HG03521 (cell line): ENCODE measurements around the gene RNF17.

ENCODE experiments used
- ATAC-seq: cut with Tn5 transposase; IDR thresholded peaks from one replicate; pipeline ENCODE4 v1.9.1; 2021; ENCODE audit warnings: mild to moderate bottlenecking, moderate library complexity; ENCODE audit not compliant: unreplicated experiment

RNF17 gene

DNA sequence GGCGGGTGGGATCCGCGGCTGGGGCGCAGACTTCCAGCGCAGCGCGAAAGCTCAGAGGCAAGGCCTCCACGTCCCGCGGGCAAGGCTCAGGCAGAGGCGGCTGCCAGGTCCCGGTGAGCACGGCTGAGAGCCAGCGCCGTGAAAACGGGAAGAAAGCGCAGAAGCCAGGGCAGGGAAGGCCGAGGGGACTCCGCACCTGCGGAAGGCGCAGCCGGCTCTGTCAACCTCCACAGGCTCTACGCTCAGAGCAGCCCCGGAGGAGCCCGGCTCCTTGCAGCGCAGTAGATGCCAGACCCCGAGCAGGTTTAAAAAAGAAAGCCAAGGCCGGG, 131.0 kb downstream of the RNF17 start:
- no peak for ATAC-seq

DNA sequence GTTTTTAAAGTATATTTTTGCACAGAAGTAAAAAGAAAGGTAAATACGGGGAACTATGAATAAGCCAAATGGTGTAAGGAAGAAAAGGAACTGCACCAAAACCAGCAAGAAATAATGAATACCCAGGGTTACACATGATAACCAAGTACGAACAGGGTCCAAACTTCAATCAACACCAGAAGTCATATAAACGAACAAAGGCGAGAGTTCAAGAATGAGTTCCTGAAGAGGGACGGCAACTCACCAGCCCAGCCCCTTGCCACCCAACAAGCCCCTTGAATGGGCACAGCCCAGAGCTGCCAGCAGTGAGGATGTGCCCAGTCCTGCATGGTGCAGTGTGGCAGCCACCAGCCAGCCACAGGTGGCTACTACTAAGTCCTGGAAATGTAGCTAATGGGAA, 132.1 kb downstream of the RNF17 start:
- ATAC-seq = no peak

DNA sequence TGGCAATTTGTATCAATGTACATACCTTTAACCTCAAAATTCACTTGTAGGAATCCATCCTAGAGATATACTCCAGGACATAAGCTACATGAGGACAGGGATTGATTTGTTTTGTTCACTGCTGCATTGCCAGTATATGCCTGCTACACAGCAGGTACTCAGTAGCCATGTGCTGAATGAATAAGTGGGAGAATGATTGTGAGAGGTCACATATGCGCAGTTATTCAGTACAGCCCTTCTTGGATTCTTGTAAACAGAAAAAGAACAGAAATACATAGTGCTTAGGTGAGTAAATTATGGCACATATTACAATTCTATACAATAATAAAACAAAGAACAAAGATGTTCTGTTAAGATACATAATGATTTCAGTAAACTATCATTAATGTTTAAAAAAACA, 133.3 kb downstream of the RNF17 start:
- ATAC-seq = no peak

DNA sequence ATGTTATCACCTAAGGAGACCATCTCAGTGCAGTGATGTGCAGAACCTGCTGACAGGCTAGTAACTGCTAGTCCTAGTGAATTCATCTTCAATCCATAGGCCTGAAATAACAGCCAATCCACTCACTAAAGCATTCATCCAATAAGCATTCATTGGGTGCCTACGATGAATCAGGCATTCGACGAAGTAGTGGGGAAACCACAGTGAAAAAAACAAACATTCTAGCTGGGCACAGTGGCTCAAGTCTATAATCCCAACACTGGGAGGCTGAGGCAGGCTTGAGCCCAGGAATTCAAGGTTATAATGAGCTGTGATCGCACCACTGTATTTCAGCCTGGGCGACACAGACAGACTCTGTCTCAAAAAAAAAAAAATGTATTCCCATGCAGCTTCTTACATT, 135.6 kb downstream of the RNF17 start:
- ATAC-seq = no peak

DNA sequence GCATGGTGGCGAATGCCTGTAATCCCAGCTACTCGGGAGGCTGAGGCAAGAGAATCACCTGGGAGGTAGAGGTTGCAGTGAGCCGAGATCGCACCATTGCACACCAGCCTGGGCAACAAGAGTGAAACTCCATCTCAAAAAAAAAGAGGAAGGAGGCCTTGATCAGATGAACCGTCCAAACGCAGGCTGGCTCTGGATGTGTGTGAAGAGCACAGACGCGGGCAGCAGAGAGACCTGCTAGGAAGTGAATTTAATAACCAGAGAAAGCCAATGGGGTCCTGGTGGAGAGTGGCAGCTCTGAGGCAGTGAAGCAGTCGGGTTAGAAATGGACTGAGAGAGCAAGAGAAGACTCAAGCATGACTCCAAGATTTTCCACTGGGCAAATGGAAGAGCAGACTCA, 136.5 kb downstream of the RNF17 start:
- ATAC-seq = no peak

DNA sequence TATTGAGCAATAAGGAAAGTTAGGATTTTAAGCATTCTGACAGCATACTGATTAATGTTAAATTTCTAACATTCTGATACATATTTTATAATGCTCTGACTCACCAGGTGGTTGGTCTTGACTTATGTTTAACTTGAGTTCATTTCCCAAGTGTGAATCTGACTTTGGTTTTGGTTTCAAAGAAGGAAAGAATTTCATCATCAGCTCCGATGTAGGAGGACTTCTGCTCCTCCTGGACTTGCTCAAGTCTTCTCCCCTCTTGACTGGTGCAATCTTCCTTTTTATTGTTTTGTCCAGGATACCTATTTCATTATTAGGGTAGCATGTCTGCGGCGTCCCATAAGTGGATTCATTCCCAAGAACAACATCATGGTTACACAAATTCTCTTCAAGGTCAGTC, 141.3 kb downstream of the RNF17 start:
- no peak for ATAC-seq

DNA sequence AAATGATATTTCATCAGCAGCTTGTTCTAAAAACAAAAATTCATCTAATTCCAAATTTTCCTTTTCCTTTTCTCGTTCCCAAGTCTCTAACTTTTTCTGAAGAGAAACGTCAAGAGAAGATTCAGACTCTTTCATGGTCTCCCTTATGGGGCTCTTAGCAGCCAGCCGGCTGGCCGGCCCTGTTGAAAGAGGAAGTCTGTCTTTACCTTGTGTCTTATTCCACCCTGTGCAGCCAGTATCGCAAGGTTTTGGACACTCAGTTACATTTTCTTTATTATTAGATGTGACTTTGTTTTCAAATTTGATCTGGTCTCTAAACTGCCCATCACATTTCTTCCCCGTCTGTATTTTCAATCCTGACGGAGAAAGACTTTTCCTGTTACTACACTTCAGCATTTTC, 142.3 kb downstream of the RNF17 start:
- ATAC-seq = no peak

DNA sequence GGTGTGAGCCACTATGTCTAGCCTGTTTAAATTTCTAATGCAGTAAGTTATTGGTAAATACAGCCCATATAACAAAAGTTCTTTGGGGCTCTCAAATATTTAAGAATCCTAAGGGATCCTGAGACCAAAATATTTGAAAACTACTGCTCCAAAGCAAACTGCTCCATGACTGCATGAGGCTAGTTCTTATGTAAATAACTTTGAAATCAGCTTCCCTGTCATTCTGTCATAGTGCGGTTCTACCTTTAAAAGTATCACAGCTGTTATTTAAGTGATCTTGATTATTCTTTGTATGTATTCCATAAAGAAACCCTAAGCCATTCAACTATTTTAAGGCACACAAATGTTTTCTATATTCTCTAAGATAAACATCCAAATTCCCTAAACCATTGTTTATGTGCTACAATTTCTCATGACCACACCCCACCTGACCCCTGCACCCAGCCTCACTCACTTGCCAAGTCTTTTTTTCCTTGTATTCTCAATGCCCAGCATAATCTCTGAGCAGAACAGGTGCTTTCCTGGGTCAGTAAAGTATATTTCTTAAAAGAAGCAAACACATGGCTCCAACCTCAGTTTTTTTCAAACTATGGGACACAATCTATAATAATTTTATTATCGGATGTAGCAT, 146.6 kb downstream of the RNF17 start:
- no peak for ATAC-seq

DNA sequence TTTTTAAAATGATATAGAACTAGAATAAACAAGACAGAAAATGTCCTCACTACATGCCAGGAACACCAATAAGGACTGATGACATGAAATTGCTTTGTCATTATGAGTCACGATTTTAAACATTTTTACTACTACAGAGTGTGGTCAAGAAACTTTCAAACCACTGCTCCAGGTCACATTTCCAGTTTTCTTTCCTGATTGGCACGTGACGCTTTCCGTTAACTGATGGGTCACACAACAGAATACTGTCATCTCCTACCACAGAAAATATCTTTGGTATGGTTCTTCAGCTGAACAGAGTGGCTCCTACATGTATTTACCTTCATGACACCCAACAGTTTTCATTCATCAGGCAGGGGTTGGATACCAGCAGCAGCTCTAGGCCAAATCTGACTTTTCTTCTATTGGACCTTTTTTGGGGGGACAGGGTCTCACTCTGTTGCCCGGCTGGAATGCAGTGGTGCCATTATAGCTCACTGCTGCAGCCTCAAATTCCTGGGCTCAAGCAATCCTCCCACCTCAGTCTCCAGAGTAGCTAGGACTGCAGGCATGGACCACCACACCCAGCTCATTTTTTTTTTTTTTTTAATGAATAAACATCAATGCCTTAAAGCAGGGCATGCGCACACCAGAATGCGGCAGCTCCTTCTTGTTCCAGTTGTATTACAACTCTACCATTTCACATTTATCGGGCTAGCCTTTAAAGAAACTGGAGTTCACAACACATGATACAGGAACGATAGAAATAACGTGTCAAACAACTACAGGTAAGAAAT, 147.4 kb downstream of the RNF17 start:
- no peak for ATAC-seq

DNA sequence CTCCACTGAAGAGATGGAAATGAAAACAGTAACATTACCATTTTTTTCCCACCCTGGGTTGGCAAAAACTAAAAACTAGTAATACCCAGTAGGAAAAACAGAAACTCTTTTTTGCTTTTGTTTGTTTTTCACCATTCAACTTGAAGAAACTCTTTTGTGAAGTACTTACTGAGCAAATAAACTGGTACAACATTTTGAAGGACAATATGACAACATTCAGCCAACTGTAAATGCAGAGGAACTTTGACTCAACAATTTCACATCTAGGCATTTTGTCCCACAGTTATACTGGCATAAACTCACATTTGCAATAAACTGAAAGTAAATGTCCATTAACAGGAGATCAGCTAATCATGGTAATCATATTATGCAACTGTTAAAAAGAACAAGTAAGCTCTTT, 152.5 kb downstream of the RNF17 start:
- ATAC-seq = no peak

DNA sequence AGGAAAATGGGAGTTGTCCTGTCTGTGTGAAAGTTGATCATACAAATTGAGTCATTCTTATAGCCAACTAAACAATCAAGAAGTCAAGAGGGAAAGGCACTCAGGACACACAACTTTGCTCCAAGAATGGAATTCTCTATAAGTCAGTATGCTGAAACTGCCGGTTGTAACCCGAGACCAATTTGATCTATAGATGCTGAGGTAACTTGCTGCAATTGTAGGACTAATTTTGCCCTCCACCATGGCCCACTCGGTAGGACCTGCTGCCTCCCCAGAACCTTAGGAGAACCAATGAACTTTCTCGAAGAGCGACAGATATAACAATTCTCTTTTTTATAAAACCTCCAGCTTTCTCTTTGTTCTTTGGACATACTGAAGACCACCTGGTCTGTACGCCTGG, 157.0 kb downstream of the RNF17 start:
- ATAC-seq = no peak

DNA sequence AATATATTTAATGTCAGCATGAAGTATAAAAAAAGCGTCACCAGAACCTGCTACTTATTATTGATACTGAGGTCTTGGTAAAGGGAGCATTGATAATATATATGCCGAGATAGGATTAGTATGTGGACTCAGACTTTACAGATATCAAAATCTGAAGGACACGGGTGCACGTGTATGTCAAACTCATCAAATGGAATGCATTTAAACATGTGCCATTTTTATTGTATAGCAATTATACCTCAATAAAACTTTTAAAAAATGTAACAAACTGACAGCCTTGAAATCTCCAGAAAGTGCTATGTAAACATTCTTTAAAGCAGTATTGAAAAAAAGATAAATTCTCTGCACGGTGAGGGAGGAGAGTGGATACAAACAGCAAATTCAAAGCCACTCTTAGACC, 157.9 kb downstream of the RNF17 start:
- no peak for ATAC-seq

DNA sequence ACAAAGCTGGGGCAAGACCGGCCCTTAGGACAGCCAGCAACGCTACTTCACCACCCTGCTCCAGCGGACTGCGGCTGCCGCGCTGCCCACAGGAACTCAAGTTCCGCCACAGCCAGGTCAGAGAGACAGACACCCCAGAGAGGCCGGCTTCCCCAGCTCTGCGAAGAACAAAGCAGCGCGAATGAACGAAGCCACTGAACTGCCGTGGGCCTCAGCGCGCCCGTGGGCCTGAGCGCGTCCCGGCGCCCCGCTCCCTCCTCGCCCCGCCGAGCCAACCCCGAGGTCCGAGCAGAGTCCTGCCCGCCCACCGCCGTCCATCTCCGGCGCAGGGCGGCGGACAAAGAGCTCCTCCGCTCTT, 158.4 kb downstream of the RNF17 start:
- no peak for ATAC-seq

DNA sequence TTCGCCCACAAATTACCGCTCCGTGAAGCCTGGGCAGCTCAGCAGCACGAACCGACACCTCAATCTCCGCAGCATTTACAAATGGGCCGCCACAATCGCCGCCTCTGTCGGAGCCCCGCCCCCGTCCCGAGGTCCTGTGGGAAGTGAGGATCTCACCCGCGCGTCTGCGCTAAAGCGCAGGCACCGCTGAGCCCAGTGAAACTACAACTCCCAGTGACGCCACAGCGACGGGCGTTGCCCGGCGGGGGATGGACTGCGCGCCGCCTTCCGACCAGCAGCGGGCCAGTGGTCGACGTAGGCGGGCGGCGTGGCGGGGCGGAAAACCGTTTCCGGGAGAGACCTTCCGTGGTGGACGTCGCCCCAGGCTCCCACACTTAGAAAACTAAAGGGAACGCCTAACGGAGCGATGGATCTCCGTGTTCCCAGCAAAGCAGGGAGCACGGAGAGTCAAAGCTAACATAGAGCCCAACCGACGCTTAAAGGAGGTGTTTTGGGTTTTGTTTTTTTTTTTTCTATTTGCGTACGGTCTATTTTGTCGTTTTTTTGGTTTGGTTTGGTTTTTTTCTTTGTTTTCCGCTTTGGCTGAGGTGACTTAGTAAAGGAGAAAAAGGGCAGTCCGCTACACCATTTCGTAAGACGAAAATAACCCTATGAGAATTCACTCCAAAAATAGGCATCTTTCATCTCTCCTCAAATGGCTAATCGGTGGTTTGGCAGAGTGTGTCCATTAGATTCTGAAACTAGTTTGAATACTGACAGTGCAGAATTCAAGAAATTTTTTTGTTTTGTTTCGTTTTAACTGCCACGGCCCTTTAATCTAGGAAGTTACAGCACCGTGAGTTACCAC, 159.0 kb downstream of the RNF17 start:
- ATAC-seq = peak; percentile 92

DNA sequence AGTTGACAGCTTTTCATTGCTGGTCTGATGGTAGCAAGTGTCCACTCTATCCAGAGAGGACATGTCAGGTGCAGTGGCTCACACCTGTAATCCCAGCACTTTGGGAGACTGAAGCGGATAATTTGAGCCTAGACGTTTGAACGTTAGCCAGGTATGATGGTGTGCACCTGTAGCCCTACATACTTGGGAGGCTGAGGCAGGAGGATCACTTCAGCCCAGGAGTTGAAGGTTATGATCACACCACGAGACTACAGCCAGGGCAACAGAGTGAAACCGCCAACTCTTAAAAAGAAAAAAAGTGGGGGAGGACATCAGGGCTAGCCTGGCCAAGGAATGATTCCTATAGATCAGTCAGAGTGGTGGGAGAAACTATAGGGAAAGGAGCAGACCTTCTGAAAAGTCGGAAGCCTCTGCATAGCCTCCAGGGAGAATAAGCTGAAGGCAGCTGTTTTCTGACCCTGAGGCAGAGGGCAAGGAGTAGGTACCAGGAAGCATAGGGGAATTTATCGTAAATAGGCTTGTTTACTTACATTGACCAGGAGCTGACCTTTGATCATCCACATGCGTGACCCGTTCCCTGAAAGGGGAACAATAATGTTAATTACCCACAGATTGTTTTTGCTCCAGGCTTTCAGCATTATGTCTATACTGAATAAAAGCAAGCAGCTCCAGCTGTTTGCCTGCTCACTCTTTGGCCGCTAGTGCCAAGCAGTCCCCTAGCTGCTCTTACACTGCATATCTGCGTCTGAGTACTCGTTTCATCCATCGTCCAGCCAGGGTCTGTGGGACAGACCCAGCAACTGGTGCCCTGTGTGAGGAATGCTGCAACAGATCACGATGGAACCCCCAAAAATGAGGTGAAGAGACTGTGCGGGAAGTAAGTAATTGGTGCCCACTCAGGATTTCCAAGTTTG, 161.6 kb downstream of the RNF17 start:
- ATAC-seq = no peak

DNA sequence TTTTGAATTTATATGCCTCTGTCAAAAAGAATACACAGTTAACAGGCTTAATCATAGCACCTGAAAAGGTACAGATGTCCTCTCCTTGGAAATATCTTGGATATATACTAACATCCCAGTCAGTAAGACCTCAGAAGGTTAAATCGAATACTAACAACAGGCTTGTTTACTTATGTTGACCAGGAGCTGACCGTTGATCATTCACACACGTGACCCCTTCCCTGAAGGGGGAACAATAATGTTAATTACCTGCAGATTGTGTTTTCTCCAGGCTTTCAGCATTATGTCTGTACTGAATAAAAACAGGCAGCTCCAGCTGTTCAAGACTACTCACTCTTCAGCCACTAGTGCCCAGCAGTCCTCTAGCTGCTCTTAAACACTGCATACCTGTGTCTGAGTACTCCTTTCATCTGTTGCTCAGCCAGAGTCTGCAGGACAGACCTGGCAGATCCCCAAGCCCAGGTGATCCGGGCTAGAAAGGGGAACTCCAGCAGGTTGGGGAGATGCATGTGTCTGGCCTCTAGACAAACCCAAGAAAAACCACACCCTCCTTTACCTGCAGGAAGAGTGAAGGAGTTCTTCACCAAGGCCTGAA, 163.9 kb downstream of the RNF17 start:
- no peak for ATAC-seq

DNA sequence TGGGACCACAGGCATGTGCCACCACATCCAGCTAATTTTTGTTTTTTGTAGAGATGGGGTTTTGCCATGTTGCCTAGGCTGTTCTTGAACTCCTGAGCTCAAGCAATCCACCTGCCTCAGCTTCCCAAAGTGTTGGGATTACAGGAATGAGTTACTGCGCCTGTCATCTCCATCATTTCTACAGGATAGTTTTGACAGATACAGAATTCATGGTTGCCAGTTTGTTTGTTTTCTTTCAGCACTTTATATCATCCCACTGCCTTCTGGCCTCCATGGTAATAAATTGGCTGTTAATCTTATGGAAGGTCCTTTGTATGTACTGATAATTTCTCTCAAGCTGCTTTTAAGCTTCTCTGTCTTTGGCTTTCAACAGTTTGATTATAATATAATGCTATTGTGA, 165.2 kb downstream of the RNF17 start:
- ATAC-seq = no peak
